ENCODE results near the gene ACER3.

DNA sequence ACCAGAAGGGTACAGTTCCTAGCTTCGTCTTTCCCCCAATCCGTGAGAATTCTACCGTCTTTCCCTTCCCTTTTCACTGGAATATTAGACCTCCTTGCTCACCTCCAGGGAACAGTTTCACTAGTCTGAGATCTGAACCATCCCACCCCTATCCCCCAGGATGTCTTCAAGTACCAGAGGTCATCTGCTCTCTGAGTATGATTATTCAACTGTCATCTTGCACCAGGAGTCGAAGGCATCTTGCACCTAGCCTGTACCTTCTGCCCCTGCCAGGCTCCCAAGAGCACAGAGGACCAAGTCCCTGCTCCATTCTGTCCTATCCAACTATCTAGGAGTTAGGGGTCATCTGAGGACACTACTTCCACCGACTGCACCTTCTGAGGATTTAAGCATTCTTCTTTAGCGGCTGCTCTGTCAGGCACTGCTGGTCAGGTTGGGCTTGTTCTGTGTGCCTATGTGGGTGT, 804 bp downstream of the ACER3 start:
- TF ChIP-seq POLR2A (IDR thresholded peaks at IDR 0.05) = no peak
- TF ChIP-seq, protein P1, sequence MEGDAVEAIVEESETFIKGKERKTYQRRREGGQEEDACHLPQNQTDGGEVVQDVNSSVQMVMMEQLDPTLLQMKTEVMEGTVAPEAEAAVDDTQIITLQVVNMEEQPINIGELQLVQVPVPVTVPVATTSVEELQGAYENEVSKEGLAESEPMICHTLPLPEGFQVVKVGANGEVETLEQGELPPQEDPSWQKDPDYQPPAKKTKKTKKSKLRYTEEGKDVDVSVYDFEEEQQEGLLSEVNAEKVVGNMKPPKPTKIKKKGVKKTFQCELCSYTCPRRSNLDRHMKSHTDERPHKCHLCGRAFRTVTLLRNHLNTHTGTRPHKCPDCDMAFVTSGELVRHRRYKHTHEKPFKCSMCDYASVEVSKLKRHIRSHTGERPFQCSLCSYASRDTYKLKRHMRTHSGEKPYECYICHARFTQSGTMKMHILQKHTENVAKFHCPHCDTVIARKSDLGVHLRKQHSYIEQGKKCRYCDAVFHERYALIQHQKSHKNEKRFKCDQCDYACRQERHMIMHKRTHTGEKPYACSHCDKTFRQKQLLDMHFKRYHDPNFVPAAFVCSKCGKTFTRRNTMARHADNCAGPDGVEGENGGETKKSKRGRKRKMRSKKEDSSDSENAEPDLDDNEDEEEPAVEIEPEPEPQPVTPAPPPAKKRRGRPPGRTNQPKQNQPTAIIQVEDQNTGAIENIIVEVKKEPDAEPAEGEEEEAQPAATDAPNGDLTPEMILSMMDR (IDR thresholded peaks at IDR 0.05) = no peak

All from thyroid gland (tissue), 4 donors.